Hepatocyte (in vitro differentiated cells): Measurements from ENCODE around the gene RRM1.

Experiments used
- CTCF ChIP-seq: fragments of 200-600 bp; sonication (generic); IDR thresholded peaks from 2 replicates; pipeline ENCODE4 v1.5.1; 2016; ENCODE audit warnings: antibody characterized with exemption, mild to moderate bottlenecking; ENCODE audit not compliant: poor library complexity
- EZH2phosphoT487 ChIP-seq: fragments of 200-600 bp; sonication (generic); IDR thresholded peaks from one replicate; pipeline ENCODE4 v1.6.1; 2018; ENCODE audit warnings: antibody characterized with exemption, mild to moderate bottlenecking, low read depth, moderate library complexity; ENCODE audit not compliant: unreplicated experiment, severe bottlenecking

DNA sequence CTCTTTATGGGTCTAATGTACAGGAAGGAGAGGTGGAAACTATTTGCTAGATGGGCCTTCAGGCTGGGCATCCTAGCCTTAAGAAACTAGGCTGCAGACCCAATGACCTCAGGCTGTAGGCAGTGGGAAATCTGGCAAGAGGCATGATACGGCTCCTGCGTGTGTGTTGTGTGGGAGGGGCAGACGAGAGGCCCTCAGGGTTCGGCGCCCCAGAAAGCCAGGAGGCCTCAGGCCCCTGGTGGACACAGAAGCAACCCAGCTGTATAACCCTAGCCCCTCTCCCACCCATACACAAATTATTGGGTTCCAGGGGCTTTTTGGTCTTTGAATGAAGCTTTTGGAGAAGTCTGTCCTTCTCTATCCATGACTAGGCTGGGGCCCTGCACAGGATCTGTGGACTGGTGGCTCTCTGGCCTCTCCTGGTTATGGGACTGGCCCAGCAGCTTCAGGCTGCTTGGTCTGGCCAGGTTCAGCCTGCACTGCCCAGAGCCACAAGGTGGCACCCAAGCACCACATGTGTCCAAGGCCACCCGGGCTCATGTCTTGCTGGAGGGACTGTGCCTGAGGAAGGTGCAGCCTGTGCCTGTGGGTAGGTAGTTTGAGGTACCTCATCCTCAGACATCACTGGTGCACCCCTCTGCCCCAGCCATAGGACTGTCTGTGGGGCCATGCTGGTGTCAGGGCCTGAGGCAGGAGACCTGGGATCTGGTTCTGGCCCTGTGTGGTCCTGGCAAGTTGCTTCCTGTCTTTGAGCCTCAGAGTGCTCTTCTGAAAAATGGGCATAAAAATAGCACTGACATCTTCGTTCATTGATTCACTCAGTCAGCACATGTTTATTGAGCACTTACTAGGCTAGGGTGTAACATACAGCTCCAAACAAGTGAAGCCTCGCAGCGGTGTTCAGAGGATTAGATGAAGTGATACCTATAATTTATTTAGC is 87.5 kb downstream of the RRM1 start:
- TF ChIP-seq CTCF, result peak; percentile 59
- no peak for TF ChIP-seq EZH2phosphoT487
